Stimulated activated CD8-positive, alpha-beta memory T cell treated with anti-CD3 and anti-CD28 coated beads, Interleukin-12 subunit alpha, Interleukin-12 subunit beta, amount 100 ng/mL, for 24 hours (primary cell): ENCODE data around the gene FOXI1.

Source experiments
- DNase-seq: peaks from one replicate; pipeline ENCODE4 v3.0.0-alpha.2; 2020; ENCODE audit errors: extremely low read depth

Gene FOXI1

DNA sequence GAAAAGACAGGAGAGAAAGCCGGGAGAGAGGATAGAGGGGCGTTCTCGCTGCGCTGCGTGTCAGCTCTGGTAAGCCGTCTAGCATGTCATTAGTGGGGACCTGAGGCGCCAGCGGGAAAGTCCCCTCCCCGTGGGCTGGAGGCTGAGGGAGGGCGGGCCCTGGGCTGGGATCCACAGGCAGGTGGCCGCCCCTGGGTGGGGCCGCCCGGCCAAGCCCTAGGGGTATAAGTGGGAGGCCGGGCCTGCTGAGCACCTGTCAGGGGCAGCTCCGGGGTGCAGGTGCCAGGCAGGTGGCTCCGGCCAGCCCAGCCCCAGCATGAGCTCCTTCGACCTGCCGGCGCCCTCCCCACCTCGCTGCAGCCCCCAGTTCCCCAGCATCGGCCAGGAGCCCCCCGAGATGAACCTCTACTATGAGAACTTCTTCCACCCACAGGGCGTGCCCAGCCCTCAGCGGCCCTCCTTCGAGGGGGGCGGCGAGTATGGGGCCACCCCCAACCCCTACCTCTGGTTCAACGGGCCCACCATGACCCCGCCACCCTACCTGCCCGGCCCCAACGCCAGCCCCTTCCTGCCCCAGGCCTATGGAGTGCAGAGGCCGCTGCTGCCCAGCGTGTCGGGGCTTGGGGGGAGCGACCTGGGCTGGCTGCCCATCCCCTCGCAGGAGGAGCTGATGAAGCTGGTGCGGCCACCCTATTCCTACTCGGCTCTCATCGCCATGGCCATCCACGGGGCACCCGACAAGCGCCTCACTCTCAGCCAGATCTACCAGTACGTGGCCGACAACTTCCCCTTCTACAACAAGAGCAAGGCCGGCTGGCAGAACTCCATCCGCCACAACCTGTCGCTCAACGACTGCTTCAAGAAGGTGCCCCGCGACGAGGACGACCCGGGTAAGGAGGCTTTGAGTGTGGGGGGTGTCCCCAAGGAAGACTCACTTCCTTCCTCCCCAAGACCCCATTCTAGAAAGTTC lies at the start of gene FOXI1:
TSS of gene FOXI1 (plus strand) at position 256 of the 970 bp plus-strand sequence. CDS start at position 317, 61 bp downstream.
- DNase-seq = no peak

DNA sequence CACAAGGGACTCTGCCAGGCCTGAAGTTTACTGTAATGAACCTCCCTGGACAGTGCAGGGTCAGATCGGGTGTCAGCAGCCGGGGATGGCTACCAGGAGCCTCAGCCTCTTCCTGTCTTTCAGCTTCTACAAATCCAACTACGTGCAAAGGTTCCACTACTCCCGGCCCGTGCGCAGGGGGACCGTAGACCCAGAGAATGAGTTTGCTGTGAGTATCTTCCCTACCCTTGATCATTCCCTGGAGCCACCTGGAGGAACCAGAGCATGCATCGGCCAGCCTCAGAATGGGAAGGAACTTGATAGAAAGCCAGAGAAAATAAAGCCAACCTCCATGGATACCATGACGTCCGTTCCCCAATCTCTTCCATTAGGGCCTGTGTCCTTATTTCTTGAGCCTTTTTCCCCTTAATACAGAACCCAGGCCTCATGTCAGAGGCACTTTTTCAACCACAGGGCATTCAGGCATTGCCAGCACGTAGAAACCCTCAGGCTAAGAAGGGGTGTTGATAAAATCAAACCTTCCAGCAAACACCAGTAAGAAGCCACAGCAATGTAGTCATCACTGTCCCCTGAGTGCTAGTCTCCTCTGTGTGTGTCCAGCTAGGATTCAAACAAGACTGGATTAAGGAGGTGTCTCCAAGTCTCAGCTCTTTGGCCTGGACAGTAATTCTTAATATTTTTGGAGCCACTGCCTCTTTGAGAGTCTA lies 49.0 kb upstream of the FOXI1 start:
- no peak for DNase-seq

DNA sequence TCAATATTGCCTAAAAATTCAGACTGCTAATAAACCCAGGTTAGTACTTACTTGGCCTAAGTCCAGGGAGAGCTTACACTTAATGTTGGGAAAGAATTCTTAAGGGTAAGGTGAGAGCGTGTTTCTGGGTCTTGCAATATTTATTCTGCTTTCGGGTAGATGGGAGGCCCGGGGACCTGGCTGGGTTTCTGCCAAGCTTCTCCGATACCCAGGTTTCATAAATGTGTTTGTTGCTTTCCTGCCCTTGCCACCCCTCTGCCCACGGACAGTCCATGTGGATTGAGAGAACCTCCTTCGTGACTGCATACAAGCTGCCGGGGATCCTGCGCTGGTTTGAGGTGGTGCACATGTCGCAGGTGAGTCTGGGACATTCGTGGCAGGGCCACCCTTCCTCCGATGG lies 48.4 kb upstream of the FOXI1 start:
- no peak for DNase-seq

DNA sequence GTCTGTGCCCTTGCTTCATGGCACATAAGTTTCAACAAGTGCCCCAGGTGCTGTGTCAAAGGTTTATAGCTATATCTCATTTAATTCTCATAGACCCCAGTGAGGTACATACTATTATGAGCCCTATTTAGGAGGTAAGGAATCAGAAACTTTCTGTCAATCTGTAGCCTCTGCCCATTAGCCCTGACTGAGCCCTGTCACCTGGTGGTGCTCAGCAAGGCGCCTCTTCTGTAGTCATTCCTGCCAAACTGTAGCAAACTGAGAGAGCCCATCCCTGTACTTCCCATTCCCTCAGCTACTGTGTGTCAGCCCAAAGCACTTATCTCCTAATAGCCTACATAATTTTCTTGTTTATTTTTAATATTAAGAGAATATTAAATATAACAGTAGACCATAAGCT lies 46.5 kb upstream of the FOXI1 start:
- no peak for DNase-seq

DNA sequence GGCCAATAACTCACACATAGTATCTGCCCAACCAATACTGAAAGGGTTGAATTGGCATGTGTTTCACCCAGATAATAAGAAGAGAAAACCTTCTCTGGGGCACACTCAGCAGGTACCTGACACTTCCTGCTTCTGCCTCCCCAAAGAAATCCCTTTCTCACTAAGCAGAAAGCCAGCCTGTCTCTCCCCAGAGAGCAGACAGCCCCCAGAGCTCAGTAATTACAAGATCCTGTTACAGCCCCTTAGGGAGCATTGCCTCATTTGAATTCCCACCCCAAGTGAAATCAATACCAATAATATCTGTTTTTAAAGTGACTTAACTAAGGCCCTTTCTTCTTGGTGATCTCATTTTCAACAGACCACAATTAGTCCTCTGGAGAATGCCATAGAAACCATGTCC lies 38.5 kb upstream of the FOXI1 start:
- no peak for DNase-seq

DNA sequence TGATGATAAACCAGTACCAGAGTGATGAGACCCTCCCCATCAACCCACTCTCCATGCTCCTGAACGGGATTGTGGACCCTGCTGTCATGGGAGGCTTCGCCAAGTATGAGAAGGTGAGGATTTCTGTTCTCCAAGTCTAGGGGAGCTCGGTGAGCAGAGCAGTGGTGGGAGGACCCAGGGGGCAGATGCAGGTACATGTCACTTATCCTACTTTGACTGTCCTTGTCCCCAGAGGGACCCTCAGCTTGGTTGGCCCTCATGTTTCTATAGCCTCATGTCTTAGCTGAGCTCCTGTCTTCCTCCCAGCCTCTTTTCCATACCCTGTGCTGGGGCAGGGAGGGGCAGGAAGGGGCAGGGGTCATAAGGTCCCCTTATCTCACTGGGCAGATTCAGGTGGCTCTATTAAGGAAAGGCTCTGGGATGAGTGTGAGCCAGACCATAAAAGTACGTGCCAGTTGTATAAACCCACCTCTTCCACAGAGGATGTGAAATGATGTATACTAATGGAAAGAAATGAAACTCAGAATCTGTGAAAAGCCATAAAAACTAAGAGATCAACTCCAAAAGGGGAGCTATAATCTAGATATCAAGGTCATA lies 38.0 kb upstream of the FOXI1 start:
- DNase-seq = no peak

DNA sequence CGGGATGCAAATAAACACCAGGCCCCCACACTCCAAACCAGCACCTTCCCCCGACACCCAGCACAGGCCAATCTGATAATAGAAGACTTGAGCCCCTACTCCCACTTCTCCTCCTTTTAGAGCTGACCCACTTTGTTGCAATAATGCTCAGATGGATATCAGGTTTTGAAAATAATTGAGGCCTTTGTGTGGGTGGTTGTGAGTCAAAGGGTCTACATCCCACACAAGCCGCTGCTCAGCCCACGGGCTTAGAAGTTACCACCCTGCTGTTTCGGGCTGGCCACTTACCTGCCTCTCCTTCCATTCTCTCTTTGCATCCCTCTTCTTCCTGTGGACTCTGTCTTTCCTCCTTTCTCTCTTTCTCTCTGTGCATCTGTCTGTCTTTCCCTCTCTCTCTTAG lies 36.2 kb upstream of the FOXI1 start:
- DNase-seq = no peak

DNA sequence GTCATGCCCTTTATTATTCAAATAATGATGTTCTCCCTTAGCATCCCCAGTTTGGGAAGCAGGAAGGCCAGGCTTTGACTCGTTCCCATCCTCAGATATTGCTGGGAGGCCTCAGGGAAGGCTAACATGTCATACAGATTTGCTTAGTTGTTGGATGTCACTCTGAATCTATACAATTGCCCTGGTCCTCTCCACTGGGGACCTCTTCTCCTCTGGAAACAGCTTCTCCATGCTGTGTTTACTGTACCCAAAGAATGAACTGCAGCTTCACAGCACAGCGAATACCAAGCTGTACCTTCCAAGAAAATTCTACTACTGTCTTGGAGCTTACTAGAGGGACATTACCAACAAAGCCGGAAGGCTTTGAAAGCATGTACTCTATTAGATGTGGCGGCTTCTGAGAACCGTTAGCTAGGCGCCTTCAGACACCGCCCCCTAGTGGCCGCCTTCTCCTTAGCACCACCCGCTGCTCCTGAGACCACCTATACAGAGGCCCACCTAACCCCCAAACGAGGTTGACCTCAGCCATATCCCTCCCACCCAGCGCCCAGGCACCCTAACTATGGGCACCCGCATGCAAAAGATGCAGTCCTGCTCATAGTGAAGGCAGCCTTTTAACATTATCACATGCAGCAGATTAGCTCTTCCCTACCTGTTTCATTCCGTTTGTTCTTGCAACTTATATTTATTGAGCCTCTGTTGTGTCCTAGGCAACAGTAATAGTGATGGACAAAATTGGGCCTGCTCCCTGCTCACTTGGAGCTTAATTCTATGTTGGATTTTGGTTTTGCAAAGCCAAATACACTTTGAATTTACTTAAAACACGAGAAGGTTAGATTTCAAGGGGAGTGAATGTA lies 34.9 kb upstream of the FOXI1 start:
- DNase-seq = no peak

DNA sequence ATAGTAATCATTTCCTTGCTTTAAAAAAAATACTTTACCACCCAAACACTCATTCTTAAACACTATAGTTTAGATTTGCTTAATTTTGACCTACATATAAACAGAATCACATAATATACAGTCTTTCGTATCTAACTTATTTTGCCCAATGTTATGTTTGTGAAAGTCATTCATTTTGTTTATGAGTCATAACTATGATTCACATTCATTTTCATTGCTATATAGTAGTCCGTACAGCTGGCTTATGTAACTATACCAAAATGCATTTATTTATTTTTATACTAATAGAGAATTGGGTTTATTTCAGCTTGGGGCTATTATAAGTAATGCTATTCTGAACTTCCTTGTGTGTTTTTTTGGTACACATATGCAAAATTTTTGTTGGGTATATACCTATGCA lies 33.9 kb upstream of the FOXI1 start:
- no peak for DNase-seq

DNA sequence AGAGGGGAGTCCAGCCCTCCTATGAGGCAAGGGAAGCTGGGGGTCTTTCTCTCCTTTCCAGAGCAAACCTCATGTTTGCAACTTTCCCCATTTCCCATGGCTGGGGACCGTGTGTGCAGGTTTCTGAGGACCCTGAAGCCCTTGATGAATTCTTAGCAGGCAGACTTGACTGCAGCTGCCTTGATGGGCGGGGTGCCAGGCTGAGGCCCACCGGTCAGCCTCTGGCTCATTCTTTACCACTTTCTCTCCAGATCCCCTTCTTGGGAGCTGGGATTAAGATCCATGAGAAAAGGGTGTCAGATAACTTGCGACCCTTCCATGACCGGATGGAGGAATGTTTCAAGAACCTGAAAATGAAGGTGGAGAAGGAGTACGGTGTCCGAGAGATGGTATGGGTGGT lies 30.0 kb upstream of the FOXI1 start:
- DNase-seq = no peak

DNA sequence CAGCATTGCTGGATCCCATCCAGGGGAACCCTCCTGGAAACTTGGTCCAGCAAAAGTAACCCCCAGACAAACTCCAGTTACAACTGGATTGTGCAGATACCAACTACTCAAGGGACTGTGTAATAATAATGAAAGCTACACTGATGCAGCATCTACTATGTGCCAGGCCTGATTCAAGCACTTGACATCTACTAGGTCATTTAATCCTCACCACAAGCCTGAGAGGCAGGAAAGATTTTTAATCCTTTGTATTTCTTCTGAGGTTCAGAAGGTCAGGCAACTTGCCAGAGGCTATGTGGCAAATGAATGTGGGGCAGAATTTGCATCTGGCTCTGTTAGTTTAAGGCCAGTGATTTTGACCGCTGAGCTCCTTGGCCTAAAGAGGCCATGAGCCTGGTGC lies 29.5 kb upstream of the FOXI1 start:
- DNase-seq = no peak

DNA sequence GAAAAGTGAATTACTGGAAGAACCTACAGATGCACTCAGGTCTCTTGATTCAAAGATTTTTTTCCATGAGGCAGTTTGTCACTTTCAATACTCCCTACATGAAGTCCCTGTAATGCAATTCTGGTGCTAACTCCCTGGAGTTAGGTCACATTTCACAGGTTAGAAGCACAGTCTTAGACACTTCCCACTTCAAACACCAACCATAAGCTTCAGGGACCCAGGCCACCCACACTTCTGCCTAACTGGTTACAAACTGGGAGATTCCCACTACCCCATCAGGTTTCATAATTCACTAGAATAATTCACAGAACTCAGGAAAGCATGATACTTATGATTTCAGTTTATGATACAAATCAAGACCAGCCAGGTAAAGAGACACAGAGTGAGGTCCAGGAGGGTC lies 29.0 kb upstream of the FOXI1 start:
- no peak for DNase-seq

DNA sequence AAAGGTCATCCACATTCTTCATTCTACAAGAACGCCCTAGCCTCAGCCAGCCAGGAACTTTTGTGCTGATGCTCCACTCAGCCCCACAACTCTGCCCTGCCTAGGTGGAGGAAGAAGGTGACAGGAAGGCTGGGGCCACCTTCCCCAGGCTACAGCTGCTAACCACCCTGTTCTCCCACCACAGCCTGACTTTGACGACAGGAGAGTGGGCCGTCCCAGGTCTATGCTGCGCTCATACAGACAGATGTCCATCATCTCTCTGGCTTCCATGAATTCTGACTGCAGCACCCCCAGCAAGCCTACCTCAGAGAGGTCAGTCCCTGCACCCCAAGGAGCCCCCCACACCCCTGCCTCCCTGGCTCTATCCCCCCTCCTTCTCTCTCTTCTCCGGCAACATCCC lies 28.2 kb upstream of the FOXI1 start:
- DNase-seq = no peak

DNA sequence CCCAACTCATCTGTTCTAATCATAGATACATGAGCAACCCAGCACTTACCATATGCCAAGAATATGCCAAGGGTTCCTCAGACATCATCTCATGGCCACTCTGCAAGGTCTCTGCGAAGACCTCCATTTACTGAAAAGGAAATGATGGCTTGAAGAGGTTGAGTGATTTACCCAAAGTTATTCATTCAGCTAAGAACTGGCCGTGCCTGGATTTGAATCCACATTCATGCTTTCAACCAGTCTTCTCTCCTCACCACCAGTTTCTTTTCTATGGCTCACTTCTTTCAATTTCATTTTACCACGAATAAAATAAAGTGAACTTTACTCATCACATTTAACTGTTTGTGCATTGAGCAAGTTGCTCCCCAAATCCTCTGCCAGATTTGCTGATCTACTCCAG lies 27.2 kb upstream of the FOXI1 start:
- no peak for DNase-seq

DNA sequence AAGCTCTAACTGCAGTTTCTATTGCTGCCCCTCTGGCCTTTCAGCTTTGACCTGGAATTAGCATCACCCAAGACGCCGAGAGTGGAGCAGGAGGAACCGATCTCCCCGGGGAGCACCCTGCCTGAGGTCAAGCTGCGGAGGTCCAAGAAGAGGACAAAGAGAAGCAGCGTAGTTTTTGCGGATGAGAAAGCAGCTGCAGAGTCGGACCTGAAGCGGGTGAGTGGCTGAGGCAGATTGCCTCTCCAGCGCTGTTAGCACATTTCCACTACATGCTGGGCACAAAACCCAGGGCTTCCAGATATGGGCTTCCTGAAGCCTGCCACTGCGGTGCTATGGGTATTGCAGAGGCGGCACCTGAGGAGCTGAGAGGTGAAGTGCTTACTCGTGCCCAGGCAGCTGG lies 26.8 kb upstream of the FOXI1 start:
- DNase-seq = no peak

DNA sequence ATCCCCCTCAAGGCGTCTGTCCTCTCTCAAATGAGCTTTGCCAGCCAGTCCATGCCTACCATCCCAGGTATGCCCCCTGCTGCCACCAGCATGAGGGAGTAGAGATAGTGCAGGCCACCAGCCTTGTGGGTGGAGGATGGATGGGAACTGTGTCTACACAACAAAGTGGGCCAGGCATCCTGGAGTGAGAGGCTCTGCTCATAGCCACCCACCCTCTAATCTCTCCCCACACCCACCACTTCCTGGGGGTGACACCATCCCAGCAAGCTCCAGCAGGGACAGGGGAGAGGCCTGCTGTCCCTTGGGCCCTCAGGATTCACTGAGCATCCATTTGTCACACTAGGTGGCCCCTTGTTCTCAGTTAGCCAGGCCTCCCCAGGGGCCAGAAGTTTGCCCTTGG lies 25.5 kb upstream of the FOXI1 start:
- no peak for DNase-seq

DNA sequence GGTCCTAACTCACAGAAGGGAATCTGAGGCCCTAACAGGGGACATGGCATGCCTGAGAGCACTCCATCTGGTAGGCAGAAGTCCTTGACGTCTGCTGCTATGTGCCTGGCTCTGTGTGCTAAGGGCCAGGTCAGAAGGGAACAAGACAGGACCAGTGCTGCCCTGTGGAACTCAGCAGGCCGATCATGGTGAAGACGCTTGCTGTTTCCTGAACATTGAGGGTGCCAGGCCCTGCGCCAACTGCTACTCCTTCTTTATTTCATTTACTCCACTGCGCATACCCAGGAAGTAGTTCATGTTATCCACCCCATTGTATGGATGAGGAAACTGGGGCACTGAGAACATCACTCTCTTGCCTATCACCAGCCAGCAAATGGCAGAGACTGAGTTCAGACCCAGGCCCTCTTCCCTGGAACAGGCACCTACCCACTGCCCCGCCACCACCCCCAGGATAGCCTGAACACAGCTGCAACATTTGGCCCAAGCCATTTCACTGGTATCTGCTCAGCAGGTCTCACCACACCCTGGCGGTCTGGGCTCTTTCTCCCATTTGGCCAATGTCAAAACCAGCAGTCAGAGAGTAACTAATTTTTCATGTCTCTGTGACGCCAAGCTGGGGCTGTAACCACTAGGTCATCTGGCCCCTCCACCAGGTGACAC lies 24.8 kb upstream of the FOXI1 start:
- DNase-seq = no peak

DNA sequence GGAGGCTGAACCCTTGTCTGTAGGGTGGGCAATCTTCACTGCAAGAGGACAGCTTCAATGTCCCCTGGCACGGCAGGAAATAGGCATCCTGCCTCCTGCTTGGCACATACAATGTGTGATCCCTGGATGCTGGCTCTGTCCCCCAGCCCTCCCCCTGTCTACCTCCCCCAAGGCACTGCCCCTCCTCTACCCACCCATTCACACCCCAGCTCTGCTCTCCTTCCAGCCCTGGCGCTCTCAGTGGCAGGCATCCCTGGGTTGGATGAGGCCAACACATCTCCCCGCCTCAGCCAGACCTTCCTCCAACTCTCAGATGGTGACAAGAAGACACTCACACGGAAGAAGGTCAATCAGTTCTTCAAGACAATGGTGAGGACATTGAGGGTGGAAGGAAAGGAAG lies 24.1 kb upstream of the FOXI1 start:
- no peak for DNase-seq

DNA sequence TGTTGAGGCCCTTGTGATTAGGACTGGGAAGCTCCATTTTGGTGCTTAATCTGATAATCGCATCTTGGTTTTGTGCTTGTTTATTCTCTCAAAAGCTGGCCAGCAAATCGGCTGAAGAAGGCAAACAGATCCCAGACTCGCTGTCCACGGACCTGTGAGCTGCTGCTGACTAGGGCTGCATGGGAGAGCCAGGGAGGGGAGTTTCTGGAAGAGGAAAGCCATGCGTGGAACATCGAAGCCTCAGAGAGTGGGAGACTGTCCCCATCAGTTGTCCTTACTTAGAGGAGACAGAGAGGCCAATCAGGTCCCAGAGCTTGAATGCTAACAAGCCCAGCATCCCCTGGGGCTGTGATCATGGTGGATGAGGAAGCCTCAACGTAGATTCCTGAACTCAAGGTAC lies 23.0 kb upstream of the FOXI1 start:
- DNase-seq = no peak

DNA sequence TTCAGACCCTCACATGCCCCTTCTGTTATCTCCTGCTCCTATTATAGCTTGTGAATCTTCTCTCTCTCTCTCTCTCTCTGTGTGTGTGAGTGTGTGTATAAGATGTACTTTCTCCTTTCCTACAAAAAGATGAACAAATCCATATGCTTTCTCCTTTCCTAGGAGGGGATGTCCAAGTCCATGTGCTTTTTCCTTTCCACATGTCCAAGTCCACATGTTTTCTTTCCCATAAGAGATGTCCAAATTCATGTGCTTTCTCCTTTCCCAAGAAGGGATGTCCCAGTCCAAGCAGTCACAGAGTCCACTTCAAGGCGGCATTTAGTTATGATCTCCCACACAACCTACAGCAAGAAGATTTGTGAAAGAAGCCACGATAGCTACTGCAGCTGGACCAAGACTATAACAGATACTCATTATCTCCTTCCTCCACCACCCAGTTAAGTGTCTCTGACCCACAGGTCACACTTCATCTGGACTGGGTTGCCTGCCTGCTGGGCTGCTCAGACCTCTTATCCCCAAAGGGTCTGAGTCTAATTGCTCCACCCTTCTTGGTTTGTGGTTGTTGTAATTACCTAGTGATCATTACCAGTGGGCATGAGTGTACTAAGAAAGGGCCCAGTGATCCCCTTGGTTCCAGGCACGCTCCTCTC lies 18.4 kb upstream of the FOXI1 start:
- no peak for DNase-seq
